GM23338 (cell line): Measurements from ENCODE around the gene MICAL2. TPM values are rescaled to one million over a fixed set of nuclear protein-coding genes. Genes with fewer than 3 reads are reported as not detected.

Experiments
- CREB1 ChIP-seq: fragments of 250-450 bp; sonication (Bioruptor Pico); IDR thresholded peaks from 2 replicates; pipeline ENCODE4 v1.5.0; 2020; ENCODE audit warnings: low read depth, mild to moderate bottlenecking, moderate library complexity
- EZH2 ChIP-seq: fragments of 200-600 bp; sonication (generic); IDR thresholded peaks from one replicate; pipeline ENCODE4 v1.8.0; 2017; ENCODE audit warnings: antibody characterized with exemption, mild to moderate bottlenecking, low read depth; ENCODE audit not compliant: unreplicated experiment
- EZH2phosphoT487 ChIP-seq: fragments of 200-600 bp; sonication (generic); IDR thresholded peaks from one replicate; pipeline ENCODE4 v1.8.1; 2018; ENCODE audit warnings: antibody characterized with exemption; ENCODE audit not compliant: unreplicated experiment
- JUNB ChIP-seq: IDR thresholded peaks from one replicate; pipeline ENCODE4 v1.6.1; 2016; ENCODE audit warnings: antibody characterized with exemption; ENCODE audit not compliant: unreplicated experiment
- NANOG ChIP-seq: IDR thresholded peaks from 2 replicates; pipeline ENCODE4 v1.6.1; 2016; ENCODE audit warnings: antibody characterized with exemption, borderline replicate concordance
- POLR2AphosphoS5 ChIP-seq: IDR thresholded peaks from 2 replicates; pipeline ENCODE4 v1.6.1; 2016; ENCODE audit warnings: antibody characterized with exemption, low read depth
- STAT1 ChIP-seq: IDR thresholded peaks from one replicate; pipeline ENCODE4 v1.6.1; 2016; ENCODE audit warnings: antibody characterized with exemption; ENCODE audit not compliant: unreplicated experiment
- ZNF114 ChIP-seq: fragments of 250-450 bp; sonication (Bioruptor Pico); IDR thresholded peaks from 2 replicates; pipeline ENCODE4 v1.5.0; 2020; ENCODE audit warnings: mild to moderate bottlenecking, moderate library complexity
- ZNF331 ChIP-seq: fragments of 250-450 bp; sonication (Bioruptor Pico); IDR thresholded peaks from 2 replicates; pipeline ENCODE4 v1.5.0; 2020; ENCODE audit warnings: low read depth, mild to moderate bottlenecking, moderate library complexity
- polyA plus RNA-seq: library from polyadenylated mRNA; unstranded; fragments of >200 nt; fragmentation: Nextera tagmentation; extraction: Ambion mirVana; gene quantifications from 2 replicates; pipeline ENCODE4 v1.2.1, GENCODE V29; 2016
- total RNA-seq: library from RNA; depleted of rRNA; stranded (reverse); fragments of >200 nt; shearing (Covaris generic); gene quantifications from 2 replicates; pipeline ENCODE4 v1.2.3, GENCODE V29; 2014
- TF ChIP-seq, protein P1 (sequence below): fragments of 250-450 bp; sonication (Bioruptor Pico); IDR thresholded peaks from 2 replicates; pipeline ENCODE4 v1.5.0; 2020; ENCODE audit warnings: mild to moderate bottlenecking, moderate library complexity
- TF ChIP-seq, protein P2 (sequence below), 2 experiments: fragments of 200-600 bp in 1 of 2; sonication (generic) in 1 of 2; conservative IDR thresholded peaks; 2 replicates each; pipeline versions ENCODE4 v1.5.1 to v1.6.1; 2016 to 2017; ENCODE audit warnings: antibody characterized with exemption in 2 of 2, low read depth in 2 of 2, mild to moderate bottlenecking in 2 of 2, moderate library complexity in 1 of 2
- TF ChIP-seq, protein P3 (sequence below): IDR thresholded peaks from 2 replicates; pipeline ENCODE4 v1.6.1; 2016; ENCODE audit warnings: antibody characterized with exemption

MICAL2 gene
- total and polyA plus RNA-seq, 2 experiments from 2014 or later, result 0.66 to 1.4 TPM

DNA sequence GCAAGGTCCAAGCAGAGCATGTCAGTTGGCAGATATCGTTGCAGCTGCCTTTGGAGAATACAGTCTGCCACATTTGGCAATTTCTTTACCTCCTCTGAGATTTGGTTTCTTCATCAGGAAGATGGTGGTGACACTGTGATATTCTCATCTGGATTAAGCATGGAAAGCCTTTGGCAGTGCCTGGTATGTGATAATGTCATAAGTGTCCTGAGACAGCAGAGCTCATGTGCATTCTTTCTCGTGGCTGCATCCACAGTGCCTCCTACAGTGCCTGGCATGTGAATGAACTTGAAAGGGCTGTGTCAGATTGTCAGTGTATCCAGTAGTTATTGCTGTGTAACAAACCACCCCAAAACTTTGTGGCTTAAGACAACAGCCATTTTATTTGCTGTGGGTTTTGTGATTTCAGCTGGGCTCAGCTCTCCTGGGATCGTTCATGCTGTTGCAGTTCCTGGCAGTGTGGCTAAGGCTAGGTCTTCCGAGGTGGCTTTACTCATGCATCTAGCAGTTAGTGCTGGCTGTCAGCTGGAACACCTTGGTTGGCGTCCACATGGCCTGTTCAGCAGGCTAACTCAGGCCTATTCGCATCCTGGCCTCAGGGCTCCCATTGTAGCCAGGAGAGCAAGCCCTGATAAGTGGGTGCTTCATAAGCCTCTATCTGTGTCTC, 35.7 kb upstream of the MICAL2 start (continued):
- TF ChIP-seq, protein P1, sequence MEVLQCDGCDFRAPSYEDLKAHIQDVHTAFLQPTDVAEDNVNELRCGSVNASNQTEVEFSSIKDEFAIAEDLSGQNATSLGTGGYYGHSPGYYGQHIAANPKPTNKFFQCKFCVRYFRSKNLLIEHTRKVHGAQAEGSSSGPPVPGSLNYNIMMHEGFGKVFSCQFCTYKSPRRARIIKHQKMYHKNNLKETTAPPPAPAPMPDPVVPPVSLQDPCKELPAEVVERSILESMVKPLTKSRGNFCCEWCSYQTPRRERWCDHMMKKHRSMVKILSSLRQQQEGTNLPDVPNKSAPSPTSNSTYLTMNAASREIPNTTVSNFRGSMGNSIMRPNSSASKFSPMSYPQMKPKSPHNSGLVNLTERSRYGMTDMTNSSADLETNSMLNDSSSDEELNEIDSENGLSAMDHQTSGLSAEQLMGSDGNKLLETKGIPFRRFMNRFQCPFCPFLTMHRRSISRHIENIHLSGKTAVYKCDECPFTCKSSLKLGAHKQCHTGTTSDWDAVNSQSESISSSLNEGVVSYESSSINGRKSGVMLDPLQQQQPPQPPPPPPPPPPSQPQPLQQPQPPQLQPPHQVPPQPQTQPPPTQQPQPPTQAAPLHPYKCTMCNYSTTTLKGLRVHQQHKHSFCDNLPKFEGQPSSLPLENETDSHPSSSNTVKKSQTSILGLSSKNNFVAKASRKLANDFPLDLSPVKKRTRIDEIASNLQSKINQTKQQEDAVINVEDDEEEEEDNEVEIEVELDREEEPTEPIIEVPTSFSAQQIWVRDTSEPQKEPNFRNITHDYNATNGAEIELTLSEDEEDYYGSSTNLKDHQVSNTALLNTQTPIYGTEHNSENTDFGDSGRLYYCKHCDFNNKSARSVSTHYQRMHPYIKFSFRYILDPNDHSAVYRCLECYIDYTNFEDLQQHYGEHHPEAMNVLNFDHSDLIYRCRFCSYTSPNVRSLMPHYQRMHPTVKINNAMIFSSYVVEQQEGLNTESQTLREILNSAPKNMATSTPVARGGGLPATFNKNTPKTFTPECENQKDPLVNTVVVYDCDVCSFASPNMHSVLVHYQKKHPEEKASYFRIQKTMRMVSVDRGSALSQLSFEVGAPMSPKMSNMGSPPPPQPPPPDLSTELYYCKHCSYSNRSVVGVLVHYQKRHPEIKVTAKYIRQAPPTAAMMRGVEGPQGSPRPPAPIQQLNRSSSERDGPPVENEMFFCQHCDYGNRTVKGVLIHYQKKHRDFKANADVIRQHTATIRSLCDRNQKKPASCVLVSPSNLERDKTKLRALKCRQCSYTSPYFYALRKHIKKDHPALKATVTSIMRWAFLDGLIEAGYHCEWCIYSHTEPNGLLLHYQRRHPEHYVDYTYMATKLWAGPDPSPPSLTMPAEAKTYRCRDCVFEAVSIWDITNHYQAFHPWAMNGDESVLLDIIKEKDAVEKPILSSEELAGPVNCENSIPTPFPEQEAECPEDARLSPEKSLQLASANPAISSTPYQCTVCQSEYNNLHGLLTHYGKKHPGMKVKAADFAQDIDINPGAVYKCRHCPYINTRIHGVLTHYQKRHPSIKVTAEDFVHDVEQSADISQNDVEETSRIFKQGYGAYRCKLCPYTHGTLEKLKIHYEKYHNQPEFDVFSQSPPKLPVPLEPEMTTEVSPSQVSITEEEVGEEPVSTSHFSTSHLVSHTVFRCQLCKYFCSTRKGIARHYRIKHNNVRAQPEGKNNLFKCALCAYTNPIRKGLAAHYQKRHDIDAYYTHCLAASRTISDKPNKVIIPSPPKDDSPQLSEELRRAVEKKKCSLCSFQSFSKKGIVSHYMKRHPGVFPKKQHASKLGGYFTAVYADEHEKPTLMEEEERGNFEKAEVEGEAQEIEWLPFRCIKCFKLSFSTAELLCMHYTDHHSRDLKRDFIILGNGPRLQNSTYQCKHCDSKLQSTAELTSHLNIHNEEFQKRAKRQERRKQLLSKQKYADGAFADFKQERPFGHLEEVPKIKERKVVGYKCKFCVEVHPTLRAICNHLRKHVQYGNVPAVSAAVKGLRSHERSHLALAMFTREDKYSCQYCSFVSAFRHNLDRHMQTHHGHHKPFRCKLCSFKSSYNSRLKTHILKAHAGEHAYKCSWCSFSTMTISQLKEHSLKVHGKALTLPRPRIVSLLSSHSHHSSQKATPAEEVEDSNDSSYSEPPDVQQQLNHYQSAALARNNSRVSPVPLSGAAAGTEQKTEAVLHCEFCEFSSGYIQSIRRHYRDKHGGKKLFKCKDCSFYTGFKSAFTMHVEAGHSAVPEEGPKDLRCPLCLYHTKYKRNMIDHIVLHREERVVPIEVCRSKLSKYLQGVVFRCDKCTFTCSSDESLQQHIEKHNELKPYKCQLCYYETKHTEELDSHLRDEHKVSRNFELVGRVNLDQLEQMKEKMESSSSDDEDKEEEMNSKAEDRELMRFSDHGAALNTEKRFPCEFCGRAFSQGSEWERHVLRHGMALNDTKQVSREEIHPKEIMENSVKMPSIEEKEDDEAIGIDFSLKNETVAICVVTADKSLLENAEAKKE (CRISPR knock-in tag), result no peak
- TF ChIP-seq, protein P2, sequence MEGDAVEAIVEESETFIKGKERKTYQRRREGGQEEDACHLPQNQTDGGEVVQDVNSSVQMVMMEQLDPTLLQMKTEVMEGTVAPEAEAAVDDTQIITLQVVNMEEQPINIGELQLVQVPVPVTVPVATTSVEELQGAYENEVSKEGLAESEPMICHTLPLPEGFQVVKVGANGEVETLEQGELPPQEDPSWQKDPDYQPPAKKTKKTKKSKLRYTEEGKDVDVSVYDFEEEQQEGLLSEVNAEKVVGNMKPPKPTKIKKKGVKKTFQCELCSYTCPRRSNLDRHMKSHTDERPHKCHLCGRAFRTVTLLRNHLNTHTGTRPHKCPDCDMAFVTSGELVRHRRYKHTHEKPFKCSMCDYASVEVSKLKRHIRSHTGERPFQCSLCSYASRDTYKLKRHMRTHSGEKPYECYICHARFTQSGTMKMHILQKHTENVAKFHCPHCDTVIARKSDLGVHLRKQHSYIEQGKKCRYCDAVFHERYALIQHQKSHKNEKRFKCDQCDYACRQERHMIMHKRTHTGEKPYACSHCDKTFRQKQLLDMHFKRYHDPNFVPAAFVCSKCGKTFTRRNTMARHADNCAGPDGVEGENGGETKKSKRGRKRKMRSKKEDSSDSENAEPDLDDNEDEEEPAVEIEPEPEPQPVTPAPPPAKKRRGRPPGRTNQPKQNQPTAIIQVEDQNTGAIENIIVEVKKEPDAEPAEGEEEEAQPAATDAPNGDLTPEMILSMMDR (conservative IDR thresholded peaks at IDR 0.05; ENCODE audit: low read depth in 2 of 2), result no peak
- TF ChIP-seq ZNF331 (CRISPR knock-in tag), result no peak
- no peak for TF ChIP-seq NANOG
- TF ChIP-seq CREB1 (CRISPR knock-in tag), result no peak
- TF ChIP-seq STAT1, result no peak
- TF ChIP-seq, protein P3, sequence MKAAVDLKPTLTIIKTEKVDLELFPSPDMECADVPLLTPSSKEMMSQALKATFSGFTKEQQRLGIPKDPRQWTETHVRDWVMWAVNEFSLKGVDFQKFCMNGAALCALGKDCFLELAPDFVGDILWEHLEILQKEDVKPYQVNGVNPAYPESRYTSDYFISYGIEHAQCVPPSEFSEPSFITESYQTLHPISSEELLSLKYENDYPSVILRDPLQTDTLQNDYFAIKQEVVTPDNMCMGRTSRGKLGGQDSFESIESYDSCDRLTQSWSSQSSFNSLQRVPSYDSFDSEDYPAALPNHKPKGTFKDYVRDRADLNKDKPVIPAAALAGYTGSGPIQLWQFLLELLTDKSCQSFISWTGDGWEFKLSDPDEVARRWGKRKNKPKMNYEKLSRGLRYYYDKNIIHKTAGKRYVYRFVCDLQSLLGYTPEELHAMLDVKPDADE, result no peak
- no peak for TF ChIP-seq JUNB
- no peak for TF ChIP-seq EZH2phosphoT487
- no peak for TF ChIP-seq ZNF114 (CRISPR knock-in tag)
- no peak for TF ChIP-seq EZH2
- TF ChIP-seq POLR2AphosphoS5, result no peak
